Type B pancreatic cell (in vitro differentiated cells): ENCODE results near the gene HBG2. TPM values are rescaled to one million over a fixed set of nuclear protein-coding genes. Genes with fewer than 3 reads are reported as not detected.
"Not testable (repeated sequence)": the region's sequence is repeated elsewhere in the genome, so short reads cannot be mapped to it uniquely, and the experiment has no call there.

ENCODE experiments used
- DNase-seq: peaks from one replicate; pipeline ENCODE4 v3.0.0; 2021; ENCODE audit warnings: mixed read lengths; ENCODE audit not compliant: unreplicated experiment; ENCODE audit errors: extremely low spot score
- H3K27ac Mint-ChIP-seq: 2 replicates; pipeline ENCODE4 v1.8.0; 2021; ENCODE audit warnings: mild to moderate bottlenecking, mixed read lengths
- H3K27me3 Mint-ChIP-seq: 2 replicates; pipeline ENCODE4 v1.8.0; 2021; ENCODE audit warnings: mixed read lengths
- H3K36me3 Mint-ChIP-seq: 2 replicates; pipeline ENCODE4 v1.8.0; 2021; ENCODE audit warnings: mixed read lengths
- H3K4me1 Mint-ChIP-seq: one replicate; pipeline ENCODE4 v1.8.0; 2021; ENCODE audit warnings: mixed read lengths; ENCODE audit not compliant: unreplicated experiment
- H3K4me3 Mint-ChIP-seq: 2 replicates; pipeline ENCODE4 v1.8.0; 2021; ENCODE audit warnings: mild to moderate bottlenecking, mixed read lengths
- H3K9me3 Mint-ChIP-seq: 2 replicates; pipeline ENCODE4 v1.8.0; 2021; ENCODE audit warnings: mixed read lengths
- total RNA-seq: library from RNA; stranded (reverse); gene quantifications from 2 replicates; pipeline ENCODE4 v1.2.1, GENCODE V29; 2021; ENCODE audit warnings: low replicate concordance
- TF ChIP-seq, protein P1 (sequence below): fragments of 200-600 bp; sonication (generic); conservative IDR thresholded peaks from 2 replicates; pipeline ENCODE4 v1.5.0; 2021; ENCODE audit warnings: antibody characterized with exemption, mild to moderate bottlenecking

HBG2 gene
- total RNA-seq, 1 donor from 2014 or later, result not detected

DNA sequence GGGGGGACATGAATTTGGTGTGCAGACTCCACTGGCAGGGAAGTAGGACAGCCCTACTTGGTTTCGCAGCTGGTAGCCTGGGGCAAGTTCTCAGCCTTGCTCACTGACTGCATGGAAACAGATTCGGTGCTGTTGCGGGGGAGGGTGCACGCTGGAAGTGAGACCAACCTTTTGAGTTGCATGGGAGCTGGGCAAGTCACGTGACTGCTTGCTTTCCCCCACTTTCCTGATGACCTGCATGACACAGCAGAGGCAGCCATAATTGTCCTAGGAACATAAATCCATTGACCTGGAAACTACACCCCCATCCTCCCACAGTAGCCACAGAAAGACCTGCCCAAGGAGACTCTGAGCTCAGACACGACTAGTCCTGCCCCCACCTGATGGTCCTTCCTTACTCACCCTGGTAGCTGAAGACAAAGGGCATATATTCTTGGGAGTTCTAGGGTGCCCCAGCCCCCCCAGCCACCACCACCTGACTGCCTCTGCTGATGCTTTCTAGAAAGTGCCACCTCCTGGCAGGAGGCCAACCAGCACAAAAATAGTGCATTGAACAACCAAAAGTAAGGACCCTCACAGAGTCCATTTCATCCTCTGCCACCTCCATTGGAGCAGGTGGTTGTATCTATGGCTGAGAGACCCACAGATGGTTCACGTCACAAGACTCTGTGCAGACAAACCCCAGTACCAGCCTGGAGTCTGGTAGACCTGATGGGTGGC, 4.1 kb upstream of the HBG2 start:
- TF ChIP-seq, protein P1, sequence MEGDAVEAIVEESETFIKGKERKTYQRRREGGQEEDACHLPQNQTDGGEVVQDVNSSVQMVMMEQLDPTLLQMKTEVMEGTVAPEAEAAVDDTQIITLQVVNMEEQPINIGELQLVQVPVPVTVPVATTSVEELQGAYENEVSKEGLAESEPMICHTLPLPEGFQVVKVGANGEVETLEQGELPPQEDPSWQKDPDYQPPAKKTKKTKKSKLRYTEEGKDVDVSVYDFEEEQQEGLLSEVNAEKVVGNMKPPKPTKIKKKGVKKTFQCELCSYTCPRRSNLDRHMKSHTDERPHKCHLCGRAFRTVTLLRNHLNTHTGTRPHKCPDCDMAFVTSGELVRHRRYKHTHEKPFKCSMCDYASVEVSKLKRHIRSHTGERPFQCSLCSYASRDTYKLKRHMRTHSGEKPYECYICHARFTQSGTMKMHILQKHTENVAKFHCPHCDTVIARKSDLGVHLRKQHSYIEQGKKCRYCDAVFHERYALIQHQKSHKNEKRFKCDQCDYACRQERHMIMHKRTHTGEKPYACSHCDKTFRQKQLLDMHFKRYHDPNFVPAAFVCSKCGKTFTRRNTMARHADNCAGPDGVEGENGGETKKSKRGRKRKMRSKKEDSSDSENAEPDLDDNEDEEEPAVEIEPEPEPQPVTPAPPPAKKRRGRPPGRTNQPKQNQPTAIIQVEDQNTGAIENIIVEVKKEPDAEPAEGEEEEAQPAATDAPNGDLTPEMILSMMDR, result no peak
- Mint-ChIP-seq H3K9me3 (no peaks in the 10 kb centered on the region), H3K4me1 (no peaks in the 10 kb centered on the region), H3K27ac (no peak overlapping the region), H3K27me3 (no peaks in the 10 kb centered on the region), H3K4me3 (no peak overlapping the region), H3K36me3 (no peaks in the 10 kb centered on the region)
- no peak for DNase-seq

DNA sequence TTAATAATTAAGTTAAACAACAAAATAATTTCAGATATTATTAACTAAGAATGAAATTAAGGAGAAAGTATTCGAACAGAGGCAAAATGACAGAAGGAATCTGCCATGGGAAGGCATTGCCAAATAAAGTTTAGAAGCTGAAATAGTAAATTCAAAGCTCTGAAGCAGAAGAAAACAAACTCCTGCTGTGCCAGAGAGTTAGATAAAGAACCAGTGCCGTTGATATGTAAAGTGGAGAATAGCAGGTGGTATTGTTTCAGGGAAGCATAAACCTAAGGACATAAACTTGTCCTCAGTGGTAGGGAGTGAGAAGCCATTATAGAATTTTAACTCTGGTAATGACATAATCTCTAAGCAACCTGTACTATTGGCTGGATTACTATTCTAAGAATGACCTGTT, 2.7 kb upstream of the HBG2 start:
- Mint-ChIP-seq H3K9me3 (no peaks in the 10 kb centered on the region), H3K4me3 (no peak overlapping the region), H3K27me3 (peaks cover 3% of the 10 kb centered on the region), H3K4me1 (no peaks in the 10 kb centered on the region), H3K27ac (no peak overlapping the region), H3K36me3 (no peaks in the 10 kb centered on the region)
- no peak for DNase-seq
- TF ChIP-seq, protein P1, result no peak

DNA sequence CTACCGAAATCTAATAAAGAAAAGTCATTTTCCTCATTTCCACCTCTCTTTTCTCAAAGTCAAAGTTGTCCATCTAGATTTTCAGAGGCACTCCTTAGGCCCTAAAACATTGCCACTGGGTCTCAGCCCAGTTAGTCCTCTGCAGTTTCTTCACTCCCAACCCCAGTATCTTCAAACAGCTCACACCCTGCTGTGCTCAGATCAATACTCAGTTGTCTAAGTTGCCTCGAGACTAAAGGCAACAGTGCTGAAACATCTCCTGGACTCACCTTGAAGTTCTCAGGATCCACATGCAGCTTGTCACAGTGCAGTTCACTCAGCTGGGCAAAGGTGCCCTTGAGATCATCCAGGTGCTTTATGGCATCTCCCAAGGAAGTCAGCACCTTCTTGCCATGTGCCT, 558 bp downstream of the HBG2 start:
- H3K4me1 Mint-ChIP-seq, result not testable (repeated sequence)

DNA sequence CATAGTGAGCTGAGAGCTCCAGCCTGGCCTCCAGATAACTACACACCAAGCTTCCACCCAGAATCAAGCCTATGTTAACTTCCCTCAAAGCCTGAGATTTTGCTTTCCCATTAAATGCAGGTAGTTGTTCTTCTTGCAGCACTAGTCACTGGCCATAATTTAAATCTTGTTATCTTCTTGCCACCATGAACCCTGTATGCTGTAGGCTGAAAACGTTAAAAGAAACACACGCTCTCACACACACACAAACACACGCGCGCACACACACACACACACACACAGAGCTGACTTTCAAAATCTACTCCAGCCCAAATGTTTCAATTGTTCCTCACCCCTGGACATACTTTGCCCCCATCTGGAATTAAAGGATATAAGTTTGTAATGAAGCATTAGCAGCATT, 1.1 kb downstream of the HBG2 start:
- not testable (repeated sequence) for H3K4me1 Mint-ChIP-seq

More for the DNA sequence above, 558 bp downstream of the HBG2 start:
- not testable (repeated sequence) for DNase-seq, H3K9me3 Mint-ChIP-seq, H3K27me3 Mint-ChIP-seq, H3K4me3 Mint-ChIP-seq, H3K27ac Mint-ChIP-seq, H3K36me3 Mint-ChIP-seq

DNA sequence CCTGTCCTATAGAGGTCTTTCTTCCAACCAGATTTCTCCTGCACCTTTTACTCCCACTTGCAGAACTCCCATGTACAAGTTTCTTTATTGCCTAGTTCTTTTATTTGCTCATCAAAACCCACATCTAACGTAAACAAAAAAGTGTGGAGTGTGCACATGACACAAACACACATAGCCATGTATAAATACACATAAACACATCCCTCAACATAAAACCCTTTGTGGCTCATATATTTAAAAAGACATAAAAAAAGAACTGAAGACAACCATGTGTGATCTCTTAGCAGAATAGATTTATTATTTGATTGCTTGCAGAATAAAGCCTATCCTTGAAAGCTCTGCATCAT, 1.7 kb downstream of the HBG2 start:
- TF ChIP-seq, protein P1, result no peak
- no peak overlapping the region for H3K27ac Mint-ChIP-seq
- no peaks in the 10 kb centered on the region for H3K36me3 Mint-ChIP-seq
- no peak overlapping the region for H3K4me3 Mint-ChIP-seq
- H3K9me3 Mint-ChIP-seq, result no peaks in the 10 kb centered on the region
- peaks cover 6% of the 10 kb centered on the region for H3K27me3 Mint-ChIP-seq
- H3K4me1 Mint-ChIP-seq, result no peaks in the 10 kb centered on the region
- DNase-seq, result no peak

More for the DNA sequence above, 1.1 kb downstream of the HBG2 start:
- not testable (repeated sequence) for H3K27ac Mint-ChIP-seq, H3K4me3 Mint-ChIP-seq, H3K9me3 Mint-ChIP-seq, H3K27me3 Mint-ChIP-seq, H3K36me3 Mint-ChIP-seq, DNase-seq

DNA sequence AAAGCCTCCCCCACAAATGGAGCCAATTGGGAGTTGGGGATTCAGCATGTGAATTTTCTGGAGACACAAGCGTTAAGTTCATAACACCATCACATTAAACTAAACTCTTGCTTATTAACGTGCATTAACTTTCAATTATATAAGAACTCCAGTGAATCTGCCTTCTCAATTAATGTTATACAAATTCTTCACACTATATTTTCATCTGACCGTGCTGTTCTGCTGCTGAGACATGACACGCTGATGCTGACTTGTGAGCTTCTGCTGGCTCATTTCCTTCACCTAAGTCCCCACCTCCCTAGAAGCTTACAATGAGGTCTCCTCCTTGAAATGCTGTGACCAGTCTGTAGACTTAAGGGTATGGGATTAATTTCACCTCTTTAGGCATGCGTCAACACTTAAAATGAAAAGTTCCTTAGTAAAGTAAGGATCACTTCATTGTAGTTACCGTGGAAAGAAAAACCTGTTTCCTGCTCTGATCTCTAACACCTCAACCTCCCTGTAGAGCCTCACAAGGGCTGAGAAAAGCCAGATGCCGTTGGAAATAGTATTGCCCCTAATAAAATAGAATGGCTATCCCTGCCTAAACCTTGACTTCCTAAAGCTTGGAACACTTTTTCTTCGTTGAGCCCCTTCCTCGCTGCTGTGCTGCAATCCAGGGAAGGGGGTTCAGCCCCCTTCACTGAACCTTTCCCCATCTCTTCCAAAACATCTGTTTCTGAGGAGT, 2.2 kb downstream of the HBG2 start:
- H3K36me3 Mint-ChIP-seq, result no peaks in the 10 kb centered on the region
- H3K27ac Mint-ChIP-seq, result no peak overlapping the region
- no peaks in the 10 kb centered on the region for H3K9me3 Mint-ChIP-seq
- H3K27me3 Mint-ChIP-seq, result peaks cover 6% of the 10 kb centered on the region
- no peak overlapping the region for H3K4me3 Mint-ChIP-seq
- no peaks in the 10 kb centered on the region for H3K4me1 Mint-ChIP-seq
- TF ChIP-seq, protein P1, result no peak
- DNase-seq, result no peak
